GM21423 (cell line): Measurements from ENCODE around the gene NUP50.

ENCODE experiments used
- ATAC-seq: cut with Tn5 transposase; IDR thresholded peaks from one replicate; pipeline ENCODE4 v1.9.1; 2021; ENCODE audit warnings: mild to moderate bottlenecking, moderate library complexity; ENCODE audit not compliant: unreplicated experiment

Gene NUP50

GRCh38 chr22:45192701-45193187, 29.0 kb downstream of the NUP50 start:
- ATAC-seq, result no peak

GRCh38 chr22:45194686-45195085, 31.0 kb downstream of the NUP50 start:
- no peak for ATAC-seq

- ATAC-seq, result no peak
Measured at GRCh38 chr22:45195616-45196015, 31.9 kb downstream of the NUP50 start.

- no peak for ATAC-seq
Measured at GRCh38 chr22:45196308-45196707, 32.6 kb downstream of the NUP50 start.

- ATAC-seq, result no peak
Measured at GRCh38 chr22:45196926-45197605, 33.3 kb downstream of the NUP50 start.

GRCh38 chr22:45197606-45198462, 34.1 kb downstream of the NUP50 start:
- no peak for ATAC-seq

GRCh38 chr22:45198463-45198795, 34.7 kb downstream of the NUP50 start:
- ATAC-seq, result no peak

- ATAC-seq, result no peak
Measured at GRCh38 chr22:45199723-45200122, 36.0 kb downstream of the NUP50 start.

- no peak for ATAC-seq
Measured at GRCh38 chr22:45200230-45200629, 36.5 kb downstream of the NUP50 start.

- no peak for ATAC-seq
Measured at GRCh38 chr22:45200860-45201511, 37.3 kb downstream of the NUP50 start.

- no peak for ATAC-seq
Measured at GRCh38 chr22:45201678-45202332, 38.1 kb downstream of the NUP50 start.

- no peak for ATAC-seq
Measured at GRCh38 chr22:45202333-45203149, 38.8 kb downstream of the NUP50 start.

- ATAC-seq, result no peak
Measured at GRCh38 chr22:45203150-45203951, 39.6 kb downstream of the NUP50 start.

GRCh38 chr22:45204241-45204640, 40.5 kb downstream of the NUP50 start:
- ATAC-seq, result no peak

GRCh38 chr22:45204819-45205218, 41.1 kb downstream of the NUP50 start:
- no peak for ATAC-seq

GRCh38 chr22:45205276-45205925, 41.7 kb downstream of the NUP50 start:
- no peak for ATAC-seq

GRCh38 chr22:45206233-45206632, 42.5 kb downstream of the NUP50 start:
- no peak for ATAC-seq

GRCh38 chr22:45207533-45207932, 43.8 kb downstream of the NUP50 start:
- ATAC-seq, result no peak
